HL-60 (cell line): ENCODE data around the gene SENP3.

ENCODE experiments used
- TF ChIP-seq, protein P1 (sequence below): IDR thresholded peaks from one replicate; pipeline ENCODE4 v1.5.1; 2011; ENCODE audit warnings: low read length, control low read depth, inconsistent platforms; ENCODE audit not compliant: insufficient read depth
- TF ChIP-seq, protein P2 (sequence below): IDR thresholded peaks from 2 replicates; pipeline ENCODE4 v1.6.1; 2012; ENCODE audit warnings: low read depth; ENCODE audit not compliant: insufficient replicate concordance

DNA sequence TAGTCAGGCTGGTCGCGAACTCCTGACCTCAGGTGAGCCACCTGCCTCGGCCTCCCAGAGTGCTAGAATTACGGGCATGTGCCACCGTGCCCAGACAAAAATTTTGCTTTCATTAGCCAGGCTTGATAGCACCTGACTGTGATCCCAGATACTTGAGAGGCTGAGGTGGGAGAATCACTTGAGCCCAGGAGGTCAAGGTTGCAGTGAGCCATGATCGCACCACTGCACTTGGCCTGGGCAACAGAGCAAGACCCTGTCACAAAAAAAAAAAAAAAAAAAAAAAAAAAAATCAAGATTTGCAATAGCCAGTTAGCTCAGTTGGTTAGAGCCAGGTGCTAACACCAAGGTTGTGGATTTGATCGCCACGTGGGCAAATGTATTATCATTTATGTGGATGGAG is 59.1 kb downstream of the SENP3 start:
- TF ChIP-seq, protein P1, sequence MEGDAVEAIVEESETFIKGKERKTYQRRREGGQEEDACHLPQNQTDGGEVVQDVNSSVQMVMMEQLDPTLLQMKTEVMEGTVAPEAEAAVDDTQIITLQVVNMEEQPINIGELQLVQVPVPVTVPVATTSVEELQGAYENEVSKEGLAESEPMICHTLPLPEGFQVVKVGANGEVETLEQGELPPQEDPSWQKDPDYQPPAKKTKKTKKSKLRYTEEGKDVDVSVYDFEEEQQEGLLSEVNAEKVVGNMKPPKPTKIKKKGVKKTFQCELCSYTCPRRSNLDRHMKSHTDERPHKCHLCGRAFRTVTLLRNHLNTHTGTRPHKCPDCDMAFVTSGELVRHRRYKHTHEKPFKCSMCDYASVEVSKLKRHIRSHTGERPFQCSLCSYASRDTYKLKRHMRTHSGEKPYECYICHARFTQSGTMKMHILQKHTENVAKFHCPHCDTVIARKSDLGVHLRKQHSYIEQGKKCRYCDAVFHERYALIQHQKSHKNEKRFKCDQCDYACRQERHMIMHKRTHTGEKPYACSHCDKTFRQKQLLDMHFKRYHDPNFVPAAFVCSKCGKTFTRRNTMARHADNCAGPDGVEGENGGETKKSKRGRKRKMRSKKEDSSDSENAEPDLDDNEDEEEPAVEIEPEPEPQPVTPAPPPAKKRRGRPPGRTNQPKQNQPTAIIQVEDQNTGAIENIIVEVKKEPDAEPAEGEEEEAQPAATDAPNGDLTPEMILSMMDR: no peak
- TF ChIP-seq, protein P2, sequence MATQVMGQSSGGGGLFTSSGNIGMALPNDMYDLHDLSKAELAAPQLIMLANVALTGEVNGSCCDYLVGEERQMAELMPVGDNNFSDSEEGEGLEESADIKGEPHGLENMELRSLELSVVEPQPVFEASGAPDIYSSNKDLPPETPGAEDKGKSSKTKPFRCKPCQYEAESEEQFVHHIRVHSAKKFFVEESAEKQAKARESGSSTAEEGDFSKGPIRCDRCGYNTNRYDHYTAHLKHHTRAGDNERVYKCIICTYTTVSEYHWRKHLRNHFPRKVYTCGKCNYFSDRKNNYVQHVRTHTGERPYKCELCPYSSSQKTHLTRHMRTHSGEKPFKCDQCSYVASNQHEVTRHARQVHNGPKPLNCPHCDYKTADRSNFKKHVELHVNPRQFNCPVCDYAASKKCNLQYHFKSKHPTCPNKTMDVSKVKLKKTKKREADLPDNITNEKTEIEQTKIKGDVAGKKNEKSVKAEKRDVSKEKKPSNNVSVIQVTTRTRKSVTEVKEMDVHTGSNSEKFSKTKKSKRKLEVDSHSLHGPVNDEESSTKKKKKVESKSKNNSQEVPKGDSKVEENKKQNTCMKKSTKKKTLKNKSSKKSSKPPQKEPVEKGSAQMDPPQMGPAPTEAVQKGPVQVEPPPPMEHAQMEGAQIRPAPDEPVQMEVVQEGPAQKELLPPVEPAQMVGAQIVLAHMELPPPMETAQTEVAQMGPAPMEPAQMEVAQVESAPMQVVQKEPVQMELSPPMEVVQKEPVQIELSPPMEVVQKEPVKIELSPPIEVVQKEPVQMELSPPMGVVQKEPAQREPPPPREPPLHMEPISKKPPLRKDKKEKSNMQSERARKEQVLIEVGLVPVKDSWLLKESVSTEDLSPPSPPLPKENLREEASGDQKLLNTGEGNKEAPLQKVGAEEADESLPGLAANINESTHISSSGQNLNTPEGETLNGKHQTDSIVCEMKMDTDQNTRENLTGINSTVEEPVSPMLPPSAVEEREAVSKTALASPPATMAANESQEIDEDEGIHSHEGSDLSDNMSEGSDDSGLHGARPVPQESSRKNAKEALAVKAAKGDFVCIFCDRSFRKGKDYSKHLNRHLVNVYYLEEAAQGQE: no peak
